NCI-H82 (cell line): Measurements from ENCODE around the gene MAIP1.
A peak's percentile ranks its signal among the peaks of the same experiment; 100 is the strongest.

Experiments
- DNase-seq: peaks from one replicate; lab custom pipeline; 2025; lab: John Stamatoyannopoulos, UW

The MAIP1 gene

GRCh38 chr2:199950396-199950795 lies 5.0 kb upstream of the MAIP1 start:
- DNase-seq, result no peak

DNA sequence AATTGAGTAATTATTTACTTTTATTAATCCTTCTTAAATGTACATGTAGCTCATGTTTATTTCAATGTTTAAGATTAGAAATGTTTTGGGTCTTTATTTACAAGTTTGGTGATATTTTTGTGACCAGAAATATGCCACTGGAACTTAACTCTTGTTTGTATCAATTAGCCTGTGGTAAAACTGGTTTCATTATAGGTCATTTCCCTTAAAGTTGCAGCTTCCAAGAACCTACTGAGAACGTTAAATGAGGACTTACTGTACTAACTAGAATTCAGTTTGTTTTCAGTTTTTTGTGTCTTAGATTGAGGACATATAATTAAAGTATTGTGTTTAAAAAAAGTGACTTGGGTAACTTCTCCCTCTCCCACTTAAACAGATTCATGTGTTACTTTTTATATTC lies 4.4 kb upstream of the MAIP1 start:
- DNase-seq, result no peak

DNA sequence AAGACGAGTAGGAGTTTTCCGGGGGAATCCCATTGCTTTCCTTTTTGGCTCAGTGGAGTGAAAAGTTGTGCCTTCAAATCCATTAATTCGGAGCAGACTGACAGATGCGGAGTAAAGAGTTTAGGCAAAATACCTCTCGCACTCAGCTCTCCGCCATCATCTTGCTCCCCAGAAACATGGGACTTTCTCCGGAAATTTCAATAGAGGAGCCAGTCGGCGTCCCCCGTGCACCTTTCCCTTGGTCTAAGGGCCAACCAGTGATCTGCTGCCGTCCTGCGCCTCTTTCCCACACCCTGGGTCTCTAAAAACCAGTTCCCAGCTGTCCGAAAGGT lies 409 bp upstream of the MAIP1 start:
- DNase-seq, result peak; percentile 79

DNA sequence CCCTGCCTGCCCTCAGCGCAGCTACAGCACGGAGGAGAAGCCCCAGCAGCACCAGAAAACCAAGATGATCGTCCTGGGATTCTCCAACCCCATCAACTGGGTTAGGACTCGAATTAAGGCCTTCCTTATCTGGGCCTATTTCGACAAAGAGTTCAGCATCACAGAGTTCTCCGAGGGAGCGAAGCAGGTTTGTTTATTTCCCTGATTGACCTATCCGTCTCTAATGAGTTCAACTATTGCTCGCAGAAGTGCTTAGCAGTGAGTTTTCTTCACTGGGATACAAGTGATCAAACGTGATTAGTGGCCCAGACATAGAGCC lies 639 bp downstream of the MAIP1 start:
- DNase-seq, result peak; percentile 44

DNA sequence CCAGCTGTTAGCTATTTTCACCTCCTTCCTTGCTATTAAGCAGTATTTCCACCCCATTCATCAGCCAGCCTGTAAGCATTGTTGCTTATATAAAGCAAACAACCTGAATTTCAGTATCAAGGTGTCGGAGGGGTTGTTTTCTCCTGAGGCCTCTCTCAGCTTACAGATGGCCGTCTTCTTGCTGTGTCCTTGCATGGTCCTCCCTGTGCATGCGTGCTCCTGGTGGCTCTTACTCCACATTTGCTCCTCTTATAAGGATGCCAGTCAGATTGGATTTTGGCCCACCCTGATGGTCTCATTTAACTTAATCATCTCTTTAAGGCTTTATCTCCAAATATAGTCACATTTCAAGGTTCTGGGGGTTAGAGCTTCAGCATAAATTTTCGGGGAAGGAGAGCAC lies 2.6 kb downstream of the MAIP1 start:
- DNase-seq, result no peak

- DNase-seq, result no peak
These were observed 6.8 kb downstream of the MAIP1 start for GRCh38 chr2:199962203-199962602.

DNA sequence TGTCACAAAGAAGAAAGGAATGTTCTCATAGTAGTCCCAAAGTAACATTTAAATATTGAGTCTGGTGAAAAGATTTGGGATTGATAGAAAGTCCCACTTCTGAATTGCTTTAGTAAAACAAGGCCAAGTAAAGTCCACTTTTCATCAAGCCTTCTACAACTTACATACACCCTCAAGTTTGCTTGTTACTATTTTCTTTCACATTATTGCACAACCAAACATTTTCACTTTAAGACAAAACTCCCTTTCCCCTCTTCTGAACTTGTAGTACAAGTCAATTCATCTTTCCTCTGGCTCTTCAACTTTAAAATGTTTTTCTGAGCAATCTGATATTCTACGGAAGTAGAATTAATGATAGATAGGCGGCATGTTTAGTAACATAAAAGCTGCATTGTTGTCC lies 11.0 kb downstream of the MAIP1 start:
- DNase-seq, result no peak

DNA sequence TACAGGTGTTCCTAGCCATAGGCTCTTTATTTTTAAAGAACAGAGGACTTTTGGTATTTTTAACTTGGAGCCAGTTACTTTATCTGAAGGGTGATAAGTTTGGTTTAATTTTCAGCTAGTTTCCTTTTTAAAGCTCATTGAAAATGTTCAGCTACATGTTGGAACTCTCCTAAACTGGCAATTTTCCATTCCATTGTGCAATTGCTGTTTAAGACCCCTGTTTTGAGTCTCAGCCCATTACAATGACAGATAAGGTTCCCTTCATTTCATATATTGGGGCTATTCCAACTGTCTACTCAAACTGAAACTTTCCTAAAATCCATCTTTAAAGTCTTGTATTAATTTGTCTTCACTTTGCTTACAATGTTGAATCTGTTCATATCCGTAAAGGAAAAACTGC lies 11.6 kb downstream of the MAIP1 start:
- no peak for DNase-seq

DNA sequence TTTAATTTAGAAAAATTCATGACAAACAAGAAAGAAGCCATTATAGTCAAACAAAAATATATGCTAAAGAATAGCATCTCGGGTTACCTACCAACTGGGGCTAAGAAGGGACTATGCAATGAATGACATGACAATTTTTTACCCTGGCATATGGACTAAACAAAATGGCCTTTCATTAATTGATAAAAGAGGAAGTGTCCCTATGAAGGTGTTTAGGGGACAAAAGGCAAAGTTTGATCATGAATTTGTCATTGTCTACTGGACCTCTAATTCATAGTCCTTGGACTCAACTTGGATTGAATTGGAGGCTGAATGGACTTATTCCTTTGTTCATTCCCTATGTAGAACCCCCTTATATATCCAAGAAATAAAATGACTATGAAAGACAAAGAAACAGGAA lies 12.7 kb downstream of the MAIP1 start:
- no peak for DNase-seq

GRCh38 chr2:199972088-199972626 lies 16.8 kb downstream of the MAIP1 start:
- no peak for DNase-seq

DNA sequence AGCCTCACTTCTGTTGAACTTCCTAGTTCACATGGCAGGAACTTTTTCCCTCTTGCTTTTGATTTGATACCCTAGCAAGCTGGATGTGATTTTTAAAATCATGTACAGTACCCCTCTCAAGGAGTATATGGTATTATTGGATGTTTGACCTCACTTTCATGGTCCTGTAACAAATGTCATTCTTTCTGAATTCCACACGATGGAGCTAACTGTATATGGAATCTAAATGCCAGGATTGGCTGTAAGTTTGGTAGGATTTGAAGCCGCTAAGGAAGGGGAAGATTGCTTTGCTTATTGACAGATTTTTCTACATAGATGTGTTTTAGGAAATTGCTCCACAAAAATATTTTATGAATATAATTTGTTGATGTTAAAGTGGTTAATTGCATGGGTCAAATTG lies 18.3 kb downstream of the MAIP1 start:
- DNase-seq, result peak; percentile 59

- peak; percentile 47 for DNase-seq
These were observed 20.0 kb downstream of the MAIP1 start for GRCh38 chr2:199975273-199975895.

DNA sequence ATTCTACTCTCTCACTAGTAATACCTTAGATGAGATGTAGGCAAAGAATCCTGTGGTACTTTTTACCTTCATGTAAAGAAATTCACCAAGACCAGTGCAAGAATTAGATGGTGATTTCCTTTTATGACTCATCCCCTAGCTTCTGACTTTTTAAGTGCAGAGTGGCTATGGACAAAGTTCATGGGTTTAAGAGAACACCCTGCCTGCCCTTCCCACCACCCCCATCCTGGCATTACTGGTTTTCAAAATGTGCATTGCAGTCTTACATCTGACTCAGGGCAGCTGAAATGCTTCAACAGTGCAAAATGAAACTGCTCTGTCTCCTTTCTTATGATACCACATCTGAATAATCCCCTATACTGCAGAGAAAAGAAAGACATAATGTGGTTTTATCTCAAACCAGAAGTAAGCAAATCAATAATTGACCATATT lies 22.6 kb downstream of the MAIP1 start:
- no peak for DNase-seq

DNA sequence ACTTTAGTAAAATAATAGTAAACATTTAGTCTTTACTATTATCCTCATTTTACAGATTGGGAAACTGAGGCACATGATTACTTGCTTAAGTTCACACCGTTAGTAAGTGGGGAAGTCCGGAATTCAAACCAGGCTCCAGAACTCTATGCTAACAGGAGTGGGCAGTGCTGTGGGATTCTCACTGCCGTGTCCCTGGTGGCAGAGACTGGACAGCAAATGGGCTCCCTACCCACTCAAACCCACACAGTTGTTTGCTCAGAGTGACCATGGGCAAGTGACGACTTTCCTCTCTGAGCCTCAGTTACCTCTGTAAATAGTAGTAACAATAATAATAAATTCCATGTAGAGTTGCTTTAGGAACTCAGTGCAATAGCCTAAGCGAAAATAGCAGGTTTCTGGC lies 24.0 kb downstream of the MAIP1 start:
- no peak for DNase-seq

- DNase-seq, result peak; percentile 91
These were observed 24.6 kb downstream of the MAIP1 start for GRCh38 chr2:199979832-199980628.

DNA sequence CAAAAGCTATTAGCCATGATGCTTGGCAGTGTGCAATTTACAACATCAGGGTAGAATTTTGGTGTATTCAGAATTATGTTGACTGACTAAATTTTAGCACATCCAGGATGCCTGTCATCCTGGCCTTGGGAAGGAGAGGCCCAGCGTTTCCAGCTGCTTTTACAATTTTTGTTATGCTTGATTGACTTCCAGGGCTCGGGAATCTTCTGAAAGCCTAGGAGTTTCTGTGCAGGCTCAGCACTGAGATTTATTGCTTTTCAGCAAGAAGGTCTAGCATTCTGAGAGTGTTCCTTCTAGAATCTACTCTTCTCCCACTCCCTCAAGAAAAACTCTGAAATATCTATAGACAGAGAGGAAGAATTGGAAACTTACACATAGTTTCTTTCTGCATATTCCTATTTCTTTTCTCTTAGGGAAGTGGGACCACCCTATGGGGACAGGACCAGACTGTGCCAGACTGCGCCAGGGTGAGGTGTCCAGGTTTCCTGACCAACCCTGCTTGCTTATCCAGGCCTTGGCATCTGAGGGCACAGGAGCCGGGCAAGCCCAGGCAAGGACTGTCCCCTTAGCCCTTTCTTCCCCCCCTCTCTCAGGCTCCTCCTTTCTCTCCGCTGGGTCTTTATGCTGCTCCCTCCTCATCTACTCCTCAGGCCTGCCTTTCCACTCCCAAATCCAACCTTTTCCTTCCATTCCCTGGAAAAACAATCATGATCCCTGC lies 26.9 kb downstream of the MAIP1 start:
- DNase-seq, result no peak

GRCh38 chr2:199983534-199983933 lies 28.2 kb downstream of the MAIP1 start:
- DNase-seq, result no peak

GRCh38 chr2:199984159-199984558 lies 28.8 kb downstream of the MAIP1 start:
- no peak for DNase-seq

DNA sequence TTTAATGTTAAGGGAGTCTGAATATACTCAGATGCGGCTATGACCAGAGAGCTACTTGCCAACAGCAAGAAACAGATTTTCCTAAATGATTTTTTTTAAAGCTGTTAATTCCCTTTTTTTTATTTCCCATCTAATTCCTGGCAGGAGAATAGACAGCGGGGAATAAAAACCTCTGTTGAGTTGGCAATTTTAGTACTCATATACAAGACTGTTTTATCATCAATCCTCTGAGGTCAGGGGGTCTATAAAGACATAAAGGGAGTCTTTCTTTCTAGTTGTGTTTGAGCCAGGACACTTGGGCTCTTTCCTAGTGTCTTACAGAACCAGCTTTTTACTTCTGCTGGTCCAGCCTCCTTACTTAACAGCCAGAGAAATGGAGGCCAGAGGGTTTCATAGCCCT lies 29.4 kb downstream of the MAIP1 start:
- no peak for DNase-seq

- peak; percentile 94 for DNase-seq
These were observed 30.3 kb downstream of the MAIP1 start for GRCh38 chr2:199985625-199986207.

DNA sequence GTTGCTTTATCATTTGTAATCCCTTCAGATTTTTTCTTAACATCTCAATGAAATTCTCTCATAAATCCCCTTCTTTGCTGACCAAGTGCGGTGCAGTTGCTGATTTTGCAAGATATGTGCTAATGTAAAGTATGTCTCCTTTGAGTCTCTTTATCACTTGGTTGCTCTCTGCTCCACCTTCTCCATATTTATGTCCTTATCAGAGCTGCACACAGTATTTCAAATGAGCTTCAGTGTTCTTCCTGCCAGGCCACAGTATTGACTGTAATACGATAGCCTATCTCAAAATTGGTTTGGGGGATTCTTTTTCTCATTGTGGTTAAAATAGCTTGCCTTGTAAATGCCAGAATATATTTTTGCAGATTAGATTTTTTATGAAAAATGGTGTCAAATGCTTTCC lies 32.2 kb downstream of the MAIP1 start:
- DNase-seq, result no peak

DNA sequence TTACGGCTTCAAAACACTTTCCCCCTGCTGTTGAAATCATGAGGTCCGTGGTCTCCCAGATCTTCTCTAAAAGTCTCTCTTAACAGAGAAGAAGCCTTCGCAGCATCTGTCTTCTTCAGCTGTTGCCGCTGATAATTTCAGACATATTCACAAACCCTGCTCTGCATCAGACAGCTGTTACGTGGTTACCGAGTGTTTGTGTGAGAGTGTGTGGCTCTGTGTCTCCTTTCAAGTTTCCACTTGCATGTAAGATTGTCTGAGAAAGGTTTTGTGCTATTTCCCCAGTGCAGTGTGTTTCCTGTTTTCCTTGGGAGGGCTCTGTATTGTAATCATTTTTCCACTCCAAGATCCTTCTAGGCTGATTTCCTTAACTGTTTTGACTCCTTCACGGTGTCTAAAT lies 32.8 kb downstream of the MAIP1 start:
- DNase-seq, result peak; percentile 9

DNA sequence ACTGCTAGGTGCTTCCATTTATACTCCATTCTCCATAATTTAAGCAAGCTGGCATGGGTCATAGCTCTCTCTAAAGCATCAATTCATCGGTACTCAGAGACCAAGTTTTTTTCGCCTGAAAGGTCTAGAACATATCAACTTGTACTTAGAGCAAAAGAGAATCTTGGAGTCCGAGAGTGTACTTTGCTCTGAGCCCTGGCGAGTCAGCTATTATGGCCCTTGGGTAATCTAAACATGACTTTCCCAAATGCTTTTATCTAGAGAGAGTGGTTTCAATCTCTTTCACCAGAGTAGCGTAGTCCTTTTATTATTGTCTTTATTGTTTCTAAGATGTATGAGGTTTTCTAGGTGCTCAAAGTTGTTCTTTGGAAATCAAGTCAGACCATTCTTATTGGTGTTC lies 34.4 kb downstream of the MAIP1 start:
- DNase-seq, result no peak
